H1 (cell line): ENCODE data around the gene VAT1L. TPM values are rescaled to one million over a fixed set of nuclear protein-coding genes. Genes with fewer than 3 reads are reported as not detected.

Source experiments
- CTCF ChIA-PET: fragments of 300-600 bp; sonication (Branson Sonifier 250); formaldehyde crosslinking; loops from one replicate; lab custom pipeline; 2021; ENCODE audit not compliant: partially characterized antibody; lab: Charles Lee
- POLR2A ChIA-PET: fragments of 300-600 bp; sonication (Branson Sonifier 250); formaldehyde crosslinking; loops from one replicate; lab custom pipeline; 2021; ENCODE audit warnings: inconsistent platforms; ENCODE audit not compliant: partially characterized antibody; lab: Charles Lee
- DNase-seq, 2 experiments: peaks; one replicate each; pipeline versions ENCODE4 v3.0.0 to v3.0.0-alpha.2; 2010 to 2022; ENCODE audit warnings: low spot score in 2 of 2, low read depth in 1 of 2, mixed read lengths in 1 of 2
- FAIRE-seq: peaks from 2 replicates; lab custom pipeline; 2011; peaks lifted over from hg19 to GRCh38; lab: Jason Lieb, UNC
- H2AFZ ChIP-seq: 2 replicates; pipeline ENCODE4 v1.8.1; 2012; ENCODE audit warnings: low read length, inconsistent platforms
- H2AK5ac ChIP-seq: 2 replicates; pipeline ENCODE4 v1.6.1; 2013; ENCODE audit warnings: low read depth, low read length
- H2BK120ac ChIP-seq: replicated peaks from 2 replicates; pipeline ENCODE3; 2013; ENCODE audit warnings: low read depth, low read length, inconsistent platforms
- H2BK12ac ChIP-seq: 2 replicates; pipeline ENCODE4 v1.6.1; 2013; ENCODE audit warnings: low read depth, low read length
- H2BK15ac ChIP-seq: 2 replicates; pipeline ENCODE4 v1.6.1; 2013; ENCODE audit warnings: low read length
- H2BK20ac ChIP-seq: 2 replicates; pipeline ENCODE4 v1.6.1; 2013; ENCODE audit warnings: low read length
- H2BK5ac ChIP-seq: 2 replicates; pipeline ENCODE4 v1.6.1; 2013; ENCODE audit warnings: low read depth, low read length
- H3K14ac ChIP-seq: 2 replicates; pipeline ENCODE4 v1.6.1; 2013; ENCODE audit warnings: inconsistent platforms; ENCODE audit not compliant: insufficient read length
- H3K18ac ChIP-seq: 2 replicates; pipeline ENCODE4 v1.6.1; 2013; ENCODE audit warnings: low read length; ENCODE audit errors: extremely low read depth
- H3K23ac ChIP-seq: 2 replicates; pipeline ENCODE4 v1.6.1; 2013; ENCODE audit warnings: inconsistent platforms; ENCODE audit not compliant: insufficient read length
- H3K23me2 ChIP-seq: 2 replicates; pipeline ENCODE4 v1.6.1; 2013; ENCODE audit warnings: low read depth, low read length
- H3K27ac ChIP-seq: 2 replicates; pipeline ENCODE4 v1.6.1; 2011; ENCODE audit warnings: low read depth, low read length, inconsistent platforms
- H3K27me3 ChIP-seq, 4 experiments: replicated peaks in 1 of 4; 1 replicate in 1 of 4; 2 replicates in 3 of 4; pipeline versions ENCODE4 v1.6.1 to v1.8.1; 2011 to 2013; ENCODE audit warnings: low read length in 3 of 4, mild to moderate bottlenecking in 3 of 4, inconsistent platforms in 2 of 4, mixed read lengths in 2 of 4, moderate library complexity in 1 of 4; ENCODE audit not compliant: control insufficient read depth in 3 of 4, insufficient read depth in 3 of 4; ENCODE audit errors: extremely low read depth in 1 of 4
- H3K36me3 ChIP-seq, 4 experiments: 2 replicates each; pipeline versions ENCODE4 v1.6.1 to v1.8.1; 2011 to 2013; ENCODE audit warnings: mild to moderate bottlenecking in 4 of 4, low read length in 3 of 4, moderate library complexity in 2 of 4, control low read depth in 1 of 4, inconsistent platforms in 1 of 4; ENCODE audit not compliant: insufficient read depth in 4 of 4, control insufficient read depth in 2 of 4
- H3K4ac ChIP-seq: replicated peaks from 2 replicates; pipeline ENCODE3; 2013; ENCODE audit warnings: low read length, low read depth, mixed read lengths, inconsistent platforms; ENCODE audit not compliant: insufficient read length
- H3K4me1 ChIP-seq, 4 experiments: replicated peaks in 1 of 4; 1 replicate in 1 of 4; 2 replicates in 3 of 4; pipeline versions ENCODE4 v1.6.1 to v1.8.1; 2011 to 2013; ENCODE audit warnings: low read length in 3 of 4, inconsistent platforms in 2 of 4, mixed read lengths in 1 of 4; ENCODE audit not compliant: insufficient read depth in 4 of 4, control insufficient read depth in 3 of 4
- H3K4me2 ChIP-seq, 2 experiments: 2 replicates each; pipeline versions ENCODE4 v1.6.1 to v1.8.1; 2011 to 2013; ENCODE audit warnings: low read depth in 2 of 2, low read length in 2 of 2, control low read depth in 1 of 2, inconsistent platforms in 1 of 2, mild to moderate bottlenecking in 1 of 2; ENCODE audit not compliant: insufficient read depth in 1 of 2
- H3K4me3 ChIP-seq, 4 experiments: fragments of 200-600, 300-600 bp in 1 of 4; sonication (generic), shearing (Covaris generic), sonication (Bioruptor Twin) in 1 of 4; 2 replicates each; pipeline versions ENCODE4 v1.5.1 to v1.8.1; 2011 to 2016; ENCODE audit warnings: low read length in 4 of 4, low read depth in 3 of 4, control low read depth in 2 of 4, inconsistent platforms in 2 of 4, mild to moderate bottlenecking in 2 of 4, mixed read lengths in 1 of 4, moderate library complexity in 1 of 4; ENCODE audit not compliant: insufficient read depth in 2 of 4; ENCODE audit errors: extremely low read depth in 1 of 4
- H3K56ac ChIP-seq: replicated peaks from 2 replicates; pipeline ENCODE3; 2013; ENCODE audit warnings: low read depth, mild to moderate bottlenecking, mixed read lengths, low read length, inconsistent platforms; ENCODE audit not compliant: insufficient read length
- H3K79me1 ChIP-seq: 2 replicates; pipeline ENCODE4 v1.6.1; 2013; ENCODE audit warnings: low read depth, low read length, control low read depth
- H3K79me2 ChIP-seq, 2 experiments: 2 replicates each; pipeline versions ENCODE4 v1.6.1 to v1.8.1; 2012 to 2013; ENCODE audit warnings: low read length in 2 of 2, mild to moderate bottlenecking in 2 of 2, inconsistent platforms in 1 of 2; ENCODE audit not compliant: insufficient read depth in 2 of 2, control insufficient read depth in 1 of 2
- H3K9ac ChIP-seq, 4 experiments: replicated peaks in 1 of 4; 1 replicate in 1 of 4; 2 replicates in 3 of 4; pipeline versions ENCODE4 v1.6.1 to v1.8.1; 2011 to 2013; ENCODE audit warnings: low read depth in 3 of 4, low read length in 3 of 4, control low read depth in 2 of 4, mild to moderate bottlenecking in 2 of 4, moderate library complexity in 2 of 4, inconsistent platforms in 1 of 4; ENCODE audit errors: extremely low read depth in 1 of 4
- H3K9me3 ChIP-seq, 2 experiments: 2 replicates each; pipeline versions ENCODE4 v1.6.1 to v1.8.1; 2012 to 2013; ENCODE audit warnings: mild to moderate bottlenecking in 2 of 2, moderate library complexity in 2 of 2, control low read depth in 1 of 2, inconsistent platforms in 1 of 2, low read depth in 1 of 2, low read length in 1 of 2, mixed read lengths in 1 of 2; ENCODE audit not compliant: insufficient read depth in 2 of 2
- H4K20me1 ChIP-seq, 2 experiments: replicated peaks in 1 of 2; 2 replicates each; pipeline versions ENCODE3 to v1.8.1; 2011 to 2013; ENCODE audit warnings: inconsistent platforms in 2 of 2, low read length in 2 of 2, mild to moderate bottlenecking in 1 of 2; ENCODE audit not compliant: insufficient read depth in 2 of 2, control insufficient read depth in 1 of 2
- H4K5ac ChIP-seq: 2 replicates; pipeline ENCODE4 v1.6.1; 2013; ENCODE audit warnings: low read length, low read depth, mixed read lengths, inconsistent platforms; ENCODE audit not compliant: insufficient read length
- H4K8ac ChIP-seq: 2 replicates; pipeline ENCODE4 v1.8.0; 2013; ENCODE audit warnings: mild to moderate bottlenecking, moderate library complexity, low read length, inconsistent platforms; ENCODE audit not compliant: insufficient read depth; ENCODE audit errors: extremely low read depth
- H4K91ac ChIP-seq: replicated peaks from 2 replicates; pipeline ENCODE3; 2013; ENCODE audit warnings: low read length, mixed read lengths, inconsistent platforms; ENCODE audit not compliant: insufficient read length
- BACH1 ChIP-seq: IDR thresholded peaks from 2 replicates; pipeline ENCODE4 v1.6.1; 2012; ENCODE audit warnings: low read length, improper control_type of control experiment
- BRCA1 ChIP-seq: IDR thresholded peaks from 2 replicates; pipeline ENCODE4 v1.6.1; 2012; ENCODE audit warnings: low read depth, low read length, improper control_type of control experiment
- CEBPB ChIP-seq: IDR thresholded peaks from 2 replicates; pipeline ENCODE4 v1.6.1; 2012; ENCODE audit warnings: low read depth, low read length
- CHD1 ChIP-seq: IDR thresholded peaks from 2 replicates; pipeline ENCODE4 v1.6.1; 2012; ENCODE audit warnings: low read depth, low read length, improper control_type of control experiment
- CHD2 ChIP-seq: IDR thresholded peaks from 2 replicates; pipeline ENCODE4 v1.6.1; 2012; ENCODE audit warnings: low read length, improper control_type of control experiment
- GABPA ChIP-seq: IDR thresholded peaks from 2 replicates; pipeline ENCODE4 v1.6.1; 2011; ENCODE audit warnings: mild to moderate bottlenecking, low read length, moderate library complexity, borderline replicate concordance; ENCODE audit not compliant: insufficient read depth
- KDM1A ChIP-seq: fragments of 200-600, 300-600 bp; sonication (generic); IDR thresholded peaks from 2 replicates; pipeline ENCODE4 v1.7.1; 2016; ENCODE audit warnings: mild to moderate bottlenecking, low read length, borderline replicate concordance
- KDM5A ChIP-seq: fragments of 200-600 bp; IDR thresholded peaks from 2 replicates; pipeline ENCODE4 v1.7.1; 2012; ENCODE audit warnings: mild to moderate bottlenecking, low read length, inconsistent platforms, mixed read lengths
- MAFK ChIP-seq: IDR thresholded peaks from 2 replicates; pipeline ENCODE4 v1.6.1; 2012; ENCODE audit warnings: low read depth, mild to moderate bottlenecking, improper control_type of control experiment, low read length
- SAP30 ChIP-seq: fragments of 300-600 bp; sonication (generic); IDR thresholded peaks from 2 replicates; pipeline ENCODE4 v1.7.1; 2012; ENCODE audit warnings: low read length, moderate library complexity, mild to moderate bottlenecking, inconsistent platforms; ENCODE audit not compliant: insufficient read depth, insufficient replicate concordance
- WGBS, 2 experiments: shearing (Covaris generic) in 1 of 2; methylation state at CpG; one replicate each; pipeline versions ENCODE4 v1.1.6 to v1.1.7; 2013 to 2015; ENCODE audit warnings: low lambda C conversion rate in 2 of 2, mixed read lengths in 2 of 2, inconsistent platforms in 1 of 2, low coverage in 1 of 2, missing lambda C conversion rate in 1 of 2; ENCODE audit not compliant: insufficient replicate concordance in 2 of 2, insufficient coverage in 1 of 2, insufficient read length in 1 of 2; ENCODE audit errors: extremely low coverage in 1 of 2, missing lambda C conversion rate in 1 of 2; 5-methylcytosine and 5-hydroxymethylcytosine counted together
- polyA plus RNA-seq, 7 experiments: library from polyadenylated mRNA; depleted of rRNA in 3 of 7; stranded (reverse) in 5 of 7; unstranded in 2 of 7; fragments of >200 nt in 5 of 7; fragments of 200-250 nt in 2 of 7; gene quantifications; 1 replicate in 5 of 7; 2 replicates in 1 of 7; 4 replicates in 1 of 7; pipeline versions ENCODE4 v1.2.1 to v1.2.3, GENCODE V29; 2011 to 2013; ENCODE audit warnings: missing spikeins in 2 of 7, mixed read lengths in 2 of 7
- total RNA-seq: library from RNA; stranded (reverse); fragmentation: NEBNext Ultra II Directional; extraction: Animal tissue kit (Norgen Biotek cat#: 25700); gene quantifications from 2 replicates; pipeline ENCODE4 v1.2.1, GENCODE V29; 2021

The VAT1L gene
- total and polyA plus RNA-seq, 2 of the 8 experiments (the other 6 are each of a cell fraction or from before 2014, with no cell fraction given), result 46.3 to 48.2 TPM

GRCh38 chr16:77882358-77882757 lies 94.0 kb downstream of the VAT1L start:
- H3K56ac ChIP-seq, result no peak overlapping the region
- H2BK15ac ChIP-seq, result no peak overlapping the region
- no peaks in the 10 kb centered on the region for H3K27me3 ChIP-seq
- FAIRE-seq (no peak), DNase-seq (no peak)
- peaks cover 4 to 15% (median 8%) of the 10 kb centered on the region in 4 experiments; a peak in 5 of 8 replicates for H3K36me3 ChIP-seq
- H3K9me3 ChIP-seq, result no peaks in the 10 kb centered on the region
- no peak overlapping the region for H4K91ac ChIP-seq
- H3K18ac ChIP-seq, result no peak overlapping the region
- CTCF ChIA-PET, result interaction anchor here (0.9 kb wide), 1 partner anchor 10 kb away, joined by 3 read pairs; no protein-coding TSS in a partner anchor
- TF ChIP-seq GABPA, result no peak
- no peak for TF ChIP-seq SAP30
- TF ChIP-seq MAFK, result no peak
- TF ChIP-seq KDM5A, result no peak
- no peak for TF ChIP-seq BRCA1
- no peak for TF ChIP-seq BACH1
- no peak for TF ChIP-seq CEBPB
- no peak for TF ChIP-seq KDM1A
- no peak for TF ChIP-seq CHD1
- TF ChIP-seq CHD2, result no peak
- no peaks in the 10 kb centered on the region; the same call in 1 of the 2 replicates for H3K79me1 ChIP-seq
- no peak overlapping the region for H2AFZ ChIP-seq
- no peak overlapping the region for H4K8ac ChIP-seq
- no peak overlapping the region for H2BK12ac ChIP-seq
- no peak overlapping the region for H3K4me3 ChIP-seq
- H3K79me2 ChIP-seq, result no peaks in the 10 kb centered on the region
- H2BK5ac ChIP-seq, result no peak overlapping the region
- no peaks in the 10 kb centered on the region for H4K20me1 ChIP-seq
- 90% methylated on average over 1 of the region's 1 CpG; no CpG with 5 or more reads in 1 of the 2 experiments for WGBS, 2 experiments
- no peak overlapping the region for H2AK5ac ChIP-seq
- H3K4me2 ChIP-seq, result no peak overlapping the region
- no peak overlapping the region for H3K27ac ChIP-seq
- H3K23ac ChIP-seq, result no peak overlapping the region
- no peaks in the 10 kb centered on the region for H3K23me2 ChIP-seq
- no peak overlapping the region for H2BK20ac ChIP-seq
- no peaks in the 10 kb centered on the region for H3K4me1 ChIP-seq
- no peak overlapping the region for H4K5ac ChIP-seq
- no peak overlapping the region for H3K14ac ChIP-seq
- no peak overlapping the region for H3K9ac ChIP-seq
- POLR2A ChIA-PET, result no interaction called here
- no peak overlapping the region for H3K4ac ChIP-seq
- no peak overlapping the region for H2BK120ac ChIP-seq
